Measurements from ENCODE around the gene DCLK1.

The DCLK1 gene

DNA sequence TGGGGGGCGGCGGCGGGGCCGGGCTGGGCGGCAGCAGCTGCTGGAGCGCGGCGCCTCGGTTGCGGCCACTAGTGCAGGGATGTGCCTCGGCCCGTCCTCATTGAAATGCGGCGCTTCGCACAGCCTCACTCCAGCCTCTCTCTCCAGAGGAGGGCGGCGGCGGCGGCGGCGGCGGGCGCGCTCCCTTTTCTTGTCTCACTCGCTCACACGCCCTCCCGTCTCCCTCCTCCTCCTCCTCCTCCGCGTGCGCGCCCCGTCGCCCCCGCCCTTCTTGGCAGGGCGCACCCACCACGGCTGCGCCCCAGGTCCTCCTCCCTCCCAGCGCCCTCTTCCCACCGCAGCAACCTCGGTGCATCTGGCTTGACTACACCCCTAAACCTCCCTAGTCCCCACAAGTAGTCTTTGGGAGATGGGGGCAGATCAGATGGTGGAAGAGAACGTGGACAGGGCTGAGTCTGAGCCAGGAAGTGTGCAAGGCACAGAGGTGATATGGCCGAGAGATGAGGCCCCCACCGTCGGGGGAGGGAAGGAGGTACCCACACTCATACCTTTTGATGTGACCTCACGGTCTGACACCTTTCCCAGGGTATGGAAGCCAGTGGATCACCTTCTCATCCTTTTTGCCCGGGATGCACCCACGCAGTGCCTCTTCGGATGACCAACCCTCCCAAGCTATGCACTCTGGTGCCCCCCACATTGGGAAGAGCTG lies at the start of gene DCLK1:
Gene DCLK1, minus strand, starts transcription at position 161 of the 709 bp plus-strand sequence.
- DNase-seq = no peak

DNA sequence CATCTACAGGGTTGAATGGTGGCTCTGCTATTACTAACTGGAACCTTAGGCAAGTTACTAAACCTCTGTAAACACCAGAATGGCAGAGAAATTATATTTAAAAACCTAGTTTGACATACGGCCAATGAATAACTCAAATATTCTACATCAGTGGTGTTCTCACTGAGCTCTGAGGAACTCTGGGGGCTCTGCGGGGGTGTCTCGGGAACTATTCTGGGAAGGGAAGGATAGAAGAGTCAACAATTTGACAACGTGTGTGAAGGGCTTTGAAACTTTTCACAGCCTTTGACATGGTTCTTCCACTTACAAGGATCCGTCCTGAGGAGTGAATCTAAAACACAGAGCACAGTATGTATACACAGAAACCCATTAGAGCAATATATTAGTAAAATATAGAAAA lies 44.4 kb upstream of the DCLK1 start:
- DNase-seq = no peak

DNA sequence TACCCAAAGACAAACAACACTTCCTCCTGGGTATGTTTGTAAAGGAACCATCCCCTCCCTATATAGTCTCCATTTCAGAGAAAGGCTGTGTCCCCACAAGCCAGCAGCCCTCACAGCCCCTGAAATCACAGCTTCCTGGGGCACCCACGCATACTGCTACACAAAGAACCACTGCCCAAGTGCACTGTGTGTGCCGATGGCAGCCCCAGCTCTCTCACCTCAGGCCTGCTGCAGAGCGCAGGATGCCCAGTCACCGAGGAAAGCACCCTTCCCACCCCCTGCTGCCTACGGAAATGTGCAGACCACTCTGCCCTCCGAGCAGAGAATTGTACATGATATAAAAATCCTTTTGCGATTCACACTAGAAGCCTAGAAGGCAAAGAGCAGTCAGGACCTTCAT lies 43.7 kb upstream of the DCLK1 start:
- no peak for DNase-seq

DNA sequence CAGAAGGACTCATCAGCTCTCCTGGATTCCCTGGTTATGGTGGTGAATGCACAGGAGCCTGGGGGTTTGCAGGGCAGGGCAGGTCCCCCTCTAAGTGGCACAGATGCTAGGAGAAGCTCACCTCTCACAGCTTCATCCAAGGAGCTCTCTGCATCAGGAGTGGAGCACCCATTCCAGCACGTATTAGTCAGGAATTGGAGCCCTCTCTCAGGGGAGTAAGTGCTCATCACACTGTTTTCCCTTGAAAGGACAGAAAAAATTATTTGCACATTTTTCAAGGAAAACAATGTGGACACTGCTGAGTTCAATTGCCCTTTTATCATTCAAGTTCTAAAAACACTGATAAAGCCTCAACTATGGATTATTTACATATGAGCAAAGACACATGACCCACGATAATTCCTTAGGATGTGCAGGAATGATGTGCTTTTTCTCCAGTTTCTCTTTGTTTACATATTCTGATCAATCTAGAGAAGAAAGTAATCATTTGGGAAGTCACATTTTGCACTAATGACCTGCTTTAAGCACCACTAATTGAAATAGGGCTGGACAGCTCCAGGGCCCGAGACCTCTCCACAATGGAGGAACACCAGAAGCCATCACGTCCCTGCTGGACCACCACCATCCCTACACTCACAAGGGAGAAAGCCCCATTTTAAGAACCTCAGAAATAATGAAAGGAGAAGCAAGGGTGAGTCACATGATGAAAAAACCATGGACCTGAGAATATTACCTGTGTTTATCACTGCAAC lies 42.6 kb upstream of the DCLK1 start:
- no peak for DNase-seq

DNA sequence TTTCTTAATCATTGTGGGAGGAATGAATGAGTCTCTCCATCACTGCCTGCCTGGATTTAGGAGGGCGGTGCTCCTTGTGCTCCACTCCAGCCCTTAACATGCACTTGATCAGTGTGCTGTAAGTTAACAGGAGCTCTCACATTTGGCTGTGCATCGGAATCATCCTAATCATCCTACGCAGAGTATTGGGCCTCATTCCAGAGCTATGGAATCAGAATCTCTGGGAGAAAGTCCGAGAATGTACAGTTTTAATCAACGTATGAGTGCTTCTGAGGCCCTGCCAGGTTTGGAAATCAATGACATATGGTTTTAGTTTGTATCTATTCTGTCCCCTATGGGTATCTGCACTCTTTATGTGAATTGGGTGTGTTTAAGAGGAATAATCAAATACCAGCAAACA lies 34.9 kb upstream of the DCLK1 start:
- DNase-seq = no peak

DNA sequence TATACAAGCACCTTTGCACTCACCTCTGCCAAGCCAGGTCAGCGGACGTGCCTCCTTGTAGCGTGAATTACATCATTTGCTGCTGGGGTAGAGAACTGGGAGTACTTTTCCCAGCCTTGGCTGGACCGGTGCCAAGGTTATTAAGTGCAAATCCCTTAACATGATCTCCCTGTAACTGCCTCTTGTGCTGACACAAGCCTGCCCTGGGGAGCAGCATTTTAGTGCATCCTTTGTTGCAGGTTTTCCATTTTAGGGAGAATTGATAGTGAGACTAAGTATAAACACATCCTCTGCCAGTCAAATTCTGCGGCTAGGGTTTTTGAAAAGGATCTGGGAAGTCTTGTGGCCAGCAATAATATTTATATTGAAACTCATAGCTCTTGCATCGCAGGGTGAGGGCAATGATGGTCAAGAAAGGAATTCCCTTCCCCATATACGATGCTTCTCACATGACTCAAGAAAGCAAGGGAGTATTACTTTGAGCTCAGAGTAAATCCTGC lies 32.7 kb upstream of the DCLK1 start:
- no peak for DNase-seq

DNA sequence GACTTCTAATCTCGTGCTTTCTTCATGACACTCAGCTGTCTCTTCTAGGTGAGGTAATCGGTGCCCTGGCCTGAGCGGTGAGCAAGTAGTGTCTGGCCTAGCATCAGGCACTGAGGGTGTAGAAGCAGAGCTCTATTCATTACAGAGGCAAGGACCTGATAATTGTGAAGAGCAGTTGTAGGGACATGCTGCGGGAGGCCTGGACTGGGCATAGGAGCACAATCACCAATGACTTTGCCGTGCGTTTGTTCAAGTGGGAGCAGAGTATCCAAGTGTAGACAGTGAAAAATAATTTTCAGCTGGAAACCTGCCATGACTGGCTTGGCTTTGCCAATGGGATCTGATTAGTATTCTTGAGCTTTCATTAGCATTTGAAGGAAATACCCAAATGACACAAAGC lies 32.1 kb upstream of the DCLK1 start:
- no peak for DNase-seq

DNA sequence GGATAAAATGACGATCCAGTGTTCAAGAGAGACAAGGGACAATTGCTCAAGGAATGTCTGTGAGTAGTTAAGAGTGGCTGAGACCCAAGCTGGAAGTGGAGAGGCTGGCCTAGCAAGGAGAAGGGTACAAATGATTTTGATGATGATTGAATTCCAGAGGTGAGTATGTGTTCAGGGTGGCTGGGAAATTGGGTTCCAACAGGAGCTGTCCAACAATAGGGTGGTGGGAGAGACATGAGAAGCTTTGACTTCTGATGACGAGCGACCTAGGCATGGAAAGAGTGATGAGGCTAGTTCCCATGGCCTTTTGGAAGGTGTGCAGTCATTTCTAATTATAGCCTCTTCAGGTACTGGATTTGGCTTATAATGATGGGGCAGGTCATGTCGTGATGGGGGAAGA lies 29.1 kb upstream of the DCLK1 start:
- DNase-seq = no peak

DNA sequence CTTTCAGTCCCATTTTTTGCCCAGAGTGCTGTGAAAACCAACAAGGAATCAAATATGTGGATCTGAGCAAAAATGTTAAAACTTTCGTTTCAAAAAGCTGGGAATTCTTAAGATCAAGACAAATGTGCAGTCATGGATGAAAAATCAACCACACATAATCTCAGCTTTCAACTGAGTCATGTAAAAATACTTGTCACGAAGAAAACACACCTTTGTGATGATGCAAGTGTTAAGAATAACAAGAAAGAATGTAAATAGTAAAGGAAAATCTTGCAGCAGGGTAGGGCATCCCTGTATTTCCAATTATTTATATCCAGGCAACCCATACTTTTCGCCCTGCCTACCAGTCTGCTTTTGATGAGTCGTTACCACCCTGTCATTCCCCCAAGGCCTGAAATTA lies 27.4 kb upstream of the DCLK1 start:
- no peak for DNase-seq

DNA sequence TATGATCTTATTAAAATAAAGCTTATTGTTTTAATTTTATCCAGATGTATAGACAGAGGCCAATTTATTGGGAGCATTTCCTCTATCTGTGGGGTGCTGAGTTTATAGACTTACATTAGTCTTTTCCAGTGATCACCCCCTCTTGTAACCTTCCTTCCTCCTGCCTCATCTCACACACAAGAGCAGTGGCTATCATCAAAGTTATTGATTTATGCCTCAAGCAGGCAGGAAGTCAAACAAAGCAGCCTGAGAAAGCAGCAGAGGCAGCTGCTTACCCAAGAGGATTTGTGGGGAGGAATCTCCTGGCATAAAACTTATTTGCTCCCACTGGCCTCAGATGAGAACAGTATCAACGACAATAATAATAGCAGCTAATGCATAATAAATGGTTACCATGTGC lies 26.3 kb upstream of the DCLK1 start:
- no peak for DNase-seq

DNA sequence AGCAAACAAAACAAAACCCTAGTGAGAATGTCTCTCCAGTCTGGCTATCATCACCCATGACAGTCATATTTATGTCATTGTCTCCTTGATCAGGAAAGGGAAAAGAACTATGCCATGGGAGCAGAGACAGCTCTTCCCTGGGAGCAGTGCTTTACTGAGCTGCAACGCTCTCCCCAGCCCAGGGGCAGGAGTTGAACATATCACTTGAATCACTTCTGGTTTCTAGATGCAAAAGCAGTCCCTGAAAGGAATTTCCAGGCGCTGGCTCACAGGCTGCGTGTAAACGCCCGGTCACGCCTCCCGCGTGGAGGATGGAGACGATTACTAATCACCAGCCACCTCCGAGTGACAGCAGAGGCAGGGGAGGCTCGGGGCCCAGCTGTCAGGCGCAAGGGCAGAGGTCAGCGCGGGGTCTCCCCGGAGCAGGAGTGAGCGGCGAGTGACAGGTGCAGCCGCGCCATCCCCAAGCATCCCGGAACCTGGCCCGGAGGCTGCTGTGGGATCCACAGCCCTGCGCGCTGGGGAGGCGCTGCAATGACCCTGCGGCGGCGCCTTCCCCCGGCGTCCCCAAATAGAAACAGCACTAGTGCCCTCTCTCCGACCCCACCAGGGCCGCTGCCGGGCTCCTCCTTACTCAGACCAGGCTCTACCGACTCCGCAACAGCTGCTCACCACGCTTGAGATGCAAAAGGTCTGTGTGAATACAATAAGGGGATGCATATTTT lies 23.5 kb upstream of the DCLK1 start:
- no peak for DNase-seq

DNA sequence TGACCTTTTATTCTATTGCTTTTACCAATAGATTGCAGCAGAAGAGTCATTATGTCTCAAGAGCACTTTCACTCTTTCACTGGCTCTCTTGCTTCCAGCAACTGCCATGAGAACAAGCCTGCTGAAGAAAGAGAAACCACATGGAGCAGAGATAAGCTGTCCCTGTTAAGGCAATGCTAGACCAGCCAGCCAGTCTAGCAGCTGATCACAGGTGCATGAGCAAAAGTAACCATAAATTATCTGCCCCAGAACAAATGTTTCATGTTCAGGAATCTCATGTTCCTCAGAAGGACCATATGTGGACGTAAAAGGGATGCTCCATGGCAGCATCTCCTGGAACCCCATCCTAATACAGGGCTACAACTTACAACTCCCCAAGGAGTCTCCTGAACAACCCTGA lies 20.4 kb upstream of the DCLK1 start:
- DNase-seq = no peak

DNA sequence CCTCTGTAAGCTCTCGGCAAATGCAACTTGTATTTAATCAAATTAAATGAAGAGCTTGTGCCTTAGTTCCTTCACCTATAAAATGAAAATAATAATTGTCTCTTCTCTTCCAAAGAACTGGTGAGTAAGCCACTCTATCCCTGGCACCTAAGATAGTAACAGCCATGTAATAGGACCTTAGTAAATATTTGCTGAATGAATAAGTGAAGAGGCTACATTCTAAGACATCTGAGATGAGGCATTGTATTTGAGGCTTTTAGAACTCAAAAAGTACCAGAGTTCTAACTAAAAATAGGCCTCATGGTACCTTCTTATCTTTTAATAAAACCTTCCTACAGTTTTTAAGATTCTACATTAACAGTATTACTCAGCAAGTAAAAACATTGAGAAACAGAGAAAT lies 17.3 kb upstream of the DCLK1 start:
- DNase-seq = no peak

DNA sequence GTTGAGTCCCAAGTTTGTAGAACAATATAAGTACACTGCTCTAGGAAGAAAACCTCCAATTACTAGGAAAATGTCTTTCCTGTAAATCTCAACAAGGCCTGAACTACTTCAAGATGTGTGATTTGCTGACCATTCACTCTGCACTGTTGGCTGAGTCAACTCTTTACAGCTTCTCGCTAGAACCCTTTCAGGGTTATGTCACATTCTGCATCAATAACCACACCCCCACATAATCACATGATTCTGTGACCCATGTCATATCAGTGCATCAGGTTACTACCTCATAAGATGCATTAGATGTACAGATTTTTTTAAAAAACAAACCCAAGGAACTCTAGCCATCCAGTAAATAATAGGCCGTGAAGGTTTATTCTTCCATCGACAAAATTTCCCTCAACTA lies 16.1 kb upstream of the DCLK1 start:
- DNase-seq = no peak

DNA sequence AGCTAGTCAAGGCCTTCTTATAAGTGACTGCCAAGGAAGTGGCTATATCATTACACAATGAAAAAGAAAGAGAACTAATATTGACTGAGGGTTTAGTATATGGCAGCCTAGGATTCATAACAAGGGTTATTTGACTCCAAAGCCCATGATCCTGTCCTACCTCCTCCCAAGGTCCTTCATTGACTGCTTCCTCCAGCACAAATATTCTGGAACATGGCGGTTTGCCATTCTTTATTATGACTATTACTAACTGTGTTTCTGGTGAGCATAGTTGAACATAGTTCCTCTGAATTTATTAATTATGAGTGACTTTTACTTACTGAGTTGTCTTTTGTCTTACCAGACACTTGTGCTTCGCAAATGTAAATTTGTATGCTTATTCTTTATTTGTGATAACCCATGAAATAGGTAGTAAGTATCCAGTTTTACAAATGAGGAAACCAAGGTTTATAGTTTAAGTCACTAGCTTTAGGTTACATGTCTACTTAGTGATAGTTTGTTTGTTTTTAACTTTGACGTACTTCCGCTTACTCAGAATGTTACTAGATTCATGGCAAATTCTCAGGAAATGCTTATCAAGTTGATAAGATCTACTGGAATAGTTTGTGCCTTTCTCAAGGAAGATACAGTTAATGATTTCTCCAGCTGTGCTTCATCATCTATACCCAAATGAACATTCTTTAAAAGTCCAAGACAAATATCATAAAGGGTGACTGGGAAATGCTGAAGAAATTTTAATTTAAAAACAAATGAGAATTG lies 15.5 kb upstream of the DCLK1 start:
- no peak for DNase-seq

DNA sequence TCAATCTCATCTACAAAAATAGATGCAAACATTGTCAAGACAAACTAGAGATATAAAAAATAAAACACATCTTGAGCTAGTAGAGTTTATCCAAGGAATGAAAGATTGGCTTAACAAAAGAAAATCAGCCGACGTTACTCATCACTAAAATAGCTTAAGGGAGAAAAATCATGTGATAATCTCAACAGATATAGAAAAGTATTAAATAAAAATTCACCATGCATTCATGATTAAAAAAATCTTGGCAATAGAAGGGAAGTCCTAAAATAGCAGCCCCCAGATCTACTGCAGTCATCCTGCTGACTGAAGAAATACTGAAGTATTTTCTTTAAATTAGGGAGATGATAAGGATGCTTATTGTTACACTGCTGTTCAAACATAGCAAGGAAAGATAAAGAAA lies 12.6 kb upstream of the DCLK1 start:
- no peak for DNase-seq

DNA sequence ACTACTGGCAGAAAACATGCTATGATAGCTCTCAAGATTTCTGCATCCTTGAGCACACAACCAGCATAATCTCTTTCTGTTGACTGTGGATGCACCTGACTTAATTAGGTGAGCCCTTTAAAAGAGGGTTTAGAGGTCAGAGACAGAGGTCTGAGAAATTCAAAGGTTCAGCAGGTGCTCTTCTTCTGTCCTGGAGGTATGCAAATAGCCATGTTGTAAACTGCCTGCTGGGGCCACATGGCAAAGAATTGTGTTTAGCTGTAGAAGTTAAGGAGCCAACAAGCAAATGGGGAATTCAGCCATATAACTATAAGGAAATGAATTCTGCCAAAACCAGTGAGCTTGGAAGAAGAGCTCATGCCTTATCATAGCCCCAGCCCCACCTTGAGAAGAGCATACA lies 11.6 kb upstream of the DCLK1 start:
- no peak for DNase-seq

DNA sequence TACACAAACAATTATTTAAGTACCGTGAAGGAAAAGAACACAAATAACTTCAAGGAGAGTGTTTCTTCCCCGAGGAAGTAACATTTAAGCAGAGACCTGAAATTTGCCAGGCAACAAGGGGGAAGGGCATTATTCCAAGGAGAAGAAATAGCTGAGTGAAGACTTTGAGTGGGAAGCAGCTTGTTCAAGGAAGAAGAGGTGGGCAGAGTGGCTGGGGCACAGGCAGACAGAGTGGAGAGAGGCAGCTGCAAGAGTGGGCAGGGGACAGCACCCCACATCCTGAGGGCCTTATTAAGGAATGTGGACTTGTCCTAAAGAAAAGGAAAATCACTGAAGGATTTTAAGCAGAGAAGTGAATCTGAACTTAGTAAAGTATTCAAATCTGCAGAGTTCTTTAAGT lies 4.7 kb upstream of the DCLK1 start:
- DNase-seq = no peak

DNA sequence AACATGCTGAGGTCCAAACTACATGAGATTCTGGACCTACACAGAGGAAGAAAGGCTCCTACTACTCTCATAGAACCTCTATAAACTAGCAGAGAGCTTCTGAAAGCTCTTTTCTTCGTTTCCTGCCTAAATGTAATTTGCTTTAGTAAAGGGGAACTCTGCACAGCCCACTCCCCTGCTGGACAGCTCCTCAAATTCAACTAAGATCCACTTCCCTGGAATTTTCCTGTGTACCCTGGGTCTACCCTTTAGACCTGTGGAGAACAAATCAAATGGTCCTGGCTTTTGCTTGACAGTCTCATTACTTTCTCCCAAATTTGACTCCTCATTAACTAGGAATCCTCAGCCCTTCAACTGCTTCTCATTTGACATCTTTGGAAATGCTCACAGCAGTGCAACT lies 3.5 kb upstream of the DCLK1 start:
- DNase-seq = no peak

DNA sequence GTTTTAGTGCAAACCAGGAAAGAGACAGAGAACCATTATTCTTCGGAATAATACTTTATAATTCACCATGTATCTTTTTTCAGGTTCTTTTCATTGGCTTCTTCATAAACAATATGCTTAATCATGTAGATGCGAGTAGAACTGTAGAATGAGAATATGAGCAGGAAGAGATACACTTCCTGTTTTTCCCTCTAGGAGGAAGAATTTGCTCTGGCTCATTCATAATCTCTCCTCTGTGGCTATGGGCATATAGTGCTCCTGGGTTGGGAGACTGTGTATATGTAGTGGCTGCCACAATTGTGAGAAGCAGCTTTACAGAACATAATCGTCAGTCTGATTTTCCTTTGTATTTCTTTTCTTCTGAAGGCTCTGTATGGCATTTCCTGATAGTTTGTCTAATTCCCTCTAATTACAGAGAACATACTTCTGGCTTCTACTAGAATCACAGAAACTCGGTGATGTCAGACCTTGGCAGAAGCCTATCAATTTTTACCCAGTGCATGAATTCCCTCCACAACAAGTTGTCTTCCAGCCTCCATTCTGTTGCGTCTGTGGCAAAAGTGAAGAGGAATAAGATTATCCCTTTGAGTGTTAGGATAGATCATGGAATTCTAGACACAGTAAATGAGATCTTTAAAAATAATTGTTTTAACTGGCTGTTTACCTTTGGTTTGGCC lies 2.9 kb upstream of the DCLK1 start:
- DNase-seq = no peak

DNA sequence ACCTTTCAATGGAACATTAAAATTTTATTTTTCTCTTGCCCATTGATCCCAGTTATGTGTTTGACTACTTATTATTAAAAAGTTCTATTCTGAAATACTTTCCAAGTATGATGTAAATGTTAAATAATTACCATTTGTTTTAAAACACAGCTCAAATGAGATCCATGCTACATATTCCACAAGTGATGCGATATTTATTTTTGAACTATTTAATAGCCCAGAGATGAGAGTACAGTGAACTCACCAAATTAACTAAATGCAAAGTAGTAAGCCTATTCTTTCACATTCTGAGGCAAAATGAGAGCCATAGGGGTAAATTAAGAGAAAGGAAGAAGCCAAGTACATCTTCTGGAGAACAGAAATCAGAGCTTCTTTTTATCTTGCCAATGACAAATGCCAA lies 1.2 kb upstream of the DCLK1 start:
- DNase-seq = no peak

DNA sequence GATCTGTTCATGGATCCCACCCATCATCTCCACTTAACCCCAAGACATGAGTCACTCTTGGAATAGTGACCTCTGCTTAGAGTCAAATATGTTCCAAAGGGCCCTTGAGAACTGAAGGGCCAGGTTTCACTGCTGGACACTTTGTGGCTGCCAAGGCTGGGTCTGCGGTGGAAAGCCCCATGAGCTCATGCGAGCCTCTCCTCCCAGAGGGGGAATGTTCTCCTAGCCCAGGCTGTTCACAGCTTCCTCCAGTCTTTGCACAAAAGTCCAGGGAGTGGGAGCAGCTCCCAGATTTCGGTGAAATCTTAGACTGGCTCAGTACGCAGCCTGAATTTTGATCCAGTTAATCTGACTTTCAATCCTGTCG lies 732 bp upstream of the DCLK1 start:
- no peak for DNase-seq
